H9 (cell line): Measurements from ENCODE around the gene TMEM106C. TPM values are rescaled to one million over a fixed set of nuclear protein-coding genes. Genes with fewer than 3 reads are reported as not detected.

Experiments used
- DNase-seq: peaks from one replicate; pipeline ENCODE4 v3.0.0-alpha.2; 2017
- H2AFZ ChIP-seq: one replicate; pipeline ENCODE4 v1.6.1; 2013; ENCODE audit warnings: mild to moderate bottlenecking, low read length, control low read depth, moderate library complexity
- H2AK5ac ChIP-seq: 2 replicates; pipeline ENCODE4 v1.6.1; 2013; ENCODE audit warnings: low read length, control low read depth, mixed read lengths; ENCODE audit not compliant: insufficient read length
- H2BK120ac ChIP-seq: one replicate; pipeline ENCODE4 v1.6.1; 2013; ENCODE audit warnings: low read depth, mild to moderate bottlenecking, low read length, control low read depth, inconsistent platforms; ENCODE audit not compliant: poor library complexity, severe bottlenecking
- H2BK12ac ChIP-seq: 2 replicates; pipeline ENCODE4 v1.6.1; 2013; ENCODE audit warnings: low read length, control low read depth, mixed read lengths, low read depth; ENCODE audit not compliant: insufficient read length
- H2BK15ac ChIP-seq: 2 replicates; pipeline ENCODE4 v1.6.1; 2013; ENCODE audit warnings: low read depth, low read length, control low read depth
- H2BK20ac ChIP-seq: one replicate; pipeline ENCODE4 v1.6.1; 2013; ENCODE audit warnings: low read depth, mild to moderate bottlenecking, low read length, control low read depth, inconsistent platforms; ENCODE audit not compliant: poor library complexity, severe bottlenecking
- H2BK5ac ChIP-seq: 2 replicates; pipeline ENCODE4 v1.6.1; 2013; ENCODE audit warnings: low read length, control low read depth, mixed read lengths; ENCODE audit not compliant: insufficient read length
- H3K14ac ChIP-seq: 2 replicates; pipeline ENCODE4 v1.6.1; 2013; ENCODE audit warnings: low read length, control low read depth; ENCODE audit not compliant: insufficient read depth
- H3K18ac ChIP-seq: 2 replicates; pipeline ENCODE4 v1.6.1; 2013; ENCODE audit warnings: low read depth, mild to moderate bottlenecking, mixed read lengths, low read length, control low read depth; ENCODE audit not compliant: insufficient read length
- H3K23ac ChIP-seq: 2 replicates; pipeline ENCODE4 v1.6.1; 2013; ENCODE audit warnings: low read length, control low read depth, mixed read lengths, low read depth; ENCODE audit not compliant: insufficient read length
- H3K23me2 ChIP-seq: 2 replicates; pipeline ENCODE4 v1.6.1; 2013; ENCODE audit warnings: low read depth, mild to moderate bottlenecking, mixed read lengths, low read length, control low read depth; ENCODE audit not compliant: insufficient read length, poor library complexity, severe bottlenecking
- H3K27ac ChIP-seq: 2 replicates; pipeline ENCODE4 v1.5.1; 2013; ENCODE audit warnings: low read length, control low read depth, mixed read lengths, low read depth; ENCODE audit not compliant: insufficient read length
- H3K27me3 ChIP-seq: 2 replicates; pipeline ENCODE4 v1.6.1; 2013; ENCODE audit warnings: low read length, control low read depth, inconsistent platforms; ENCODE audit not compliant: insufficient read depth
- H3K4ac ChIP-seq: 2 replicates; pipeline ENCODE4 v1.6.1; 2013; ENCODE audit warnings: low read depth, mild to moderate bottlenecking, control low read depth, inconsistent platforms, low read length, moderate library complexity
- H3K4me1 ChIP-seq: 2 replicates; pipeline ENCODE4 v1.6.1; 2013; ENCODE audit warnings: low read length, control low read depth, inconsistent platforms; ENCODE audit not compliant: insufficient read depth
- H3K4me2 ChIP-seq: 2 replicates; pipeline ENCODE4 v1.6.1; 2013; ENCODE audit warnings: low read length, control low read depth, mixed read lengths; ENCODE audit not compliant: insufficient read length, insufficient read depth
- H3K56ac ChIP-seq: 2 replicates; pipeline ENCODE4 v1.6.1; 2013; ENCODE audit warnings: low read depth, mild to moderate bottlenecking, mixed read lengths, low read length, control low read depth; ENCODE audit not compliant: insufficient read length
- H3K79me1 ChIP-seq: 2 replicates; pipeline ENCODE4 v1.6.1; 2013; ENCODE audit warnings: low read depth, mild to moderate bottlenecking, moderate library complexity, low read length, control low read depth, inconsistent platforms; ENCODE audit not compliant: insufficient read depth, poor library complexity, severe bottlenecking
- H3K79me2 ChIP-seq: 2 replicates; pipeline ENCODE4 v1.6.1; 2013; ENCODE audit warnings: low read length, control low read depth, inconsistent platforms; ENCODE audit not compliant: insufficient read depth
- H3K9ac ChIP-seq: 2 replicates; pipeline ENCODE4 v1.6.1; 2013; ENCODE audit warnings: low read length, control low read depth, mixed read lengths; ENCODE audit not compliant: insufficient read length; ENCODE audit errors: extremely low read depth
- H3K9me3 ChIP-seq: one replicate; pipeline ENCODE4 v1.6.1; 2013; ENCODE audit warnings: low read depth, low read length, inconsistent platforms; ENCODE audit not compliant: control insufficient read depth
- H3T11ph ChIP-seq: one replicate; pipeline ENCODE4 v1.6.1; 2013; ENCODE audit warnings: mild to moderate bottlenecking, low read length, control low read depth, inconsistent platforms
- H4K20me1 ChIP-seq: one replicate; pipeline ENCODE4 v1.6.1; 2013; ENCODE audit not compliant: control insufficient read depth, insufficient read length, insufficient read depth
- H4K5ac ChIP-seq: 2 replicates; pipeline ENCODE4 v1.6.1; 2013; ENCODE audit warnings: low read depth, mild to moderate bottlenecking, mixed read lengths, low read length, control low read depth; ENCODE audit not compliant: insufficient read length
- H4K8ac ChIP-seq: replicated peaks from 2 replicates; pipeline ENCODE4 v1.6.1; 2013; ENCODE audit warnings: low read length, control low read depth, mixed read lengths, low read depth; ENCODE audit not compliant: insufficient read length
- H4K91ac ChIP-seq: 2 replicates; pipeline ENCODE4 v1.6.1; 2013; ENCODE audit warnings: low read depth, mild to moderate bottlenecking, moderate library complexity, mixed read lengths, low read length, control low read depth; ENCODE audit not compliant: insufficient read length
- H3K27ac Mint-ChIP-seq, 3 experiments: 2 replicates in 2 of 3; 3 replicates in 1 of 3; pipeline ENCODE4 v1.8.0; 2020 to 2021; ENCODE audit warnings: mixed read lengths in 3 of 3, mild to moderate bottlenecking in 1 of 3, moderate library complexity in 1 of 3
- H3K27me3 Mint-ChIP-seq: 2 replicates; pipeline ENCODE4 v1.8.0; 2021; ENCODE audit warnings: low read depth, mild to moderate bottlenecking, moderate library complexity, mixed read lengths
- H3K36me3 Mint-ChIP-seq, 3 experiments: 2 replicates in 2 of 3; 3 replicates in 1 of 3; pipeline ENCODE4 v1.8.0; 2020 to 2021; ENCODE audit warnings: low read depth in 3 of 3, mixed read lengths in 3 of 3; ENCODE audit not compliant: insufficient read depth in 1 of 3
- H3K4me1 Mint-ChIP-seq, 2 experiments: 2 replicates each; pipeline ENCODE4 v1.8.0; 2020; ENCODE audit warnings: mixed read lengths in 2 of 2
- H3K4me3 Mint-ChIP-seq, 2 experiments: 2 replicates in 1 of 2; 3 replicates in 1 of 2; pipeline ENCODE4 v1.8.0; 2020 to 2021; ENCODE audit warnings: mild to moderate bottlenecking in 2 of 2, mixed read lengths in 2 of 2, moderate library complexity in 1 of 2
- H3K9me3 Mint-ChIP-seq, 2 experiments: 2 replicates in 1 of 2; 3 replicates in 1 of 2; pipeline ENCODE4 v1.8.0; 2020; ENCODE audit warnings: mild to moderate bottlenecking in 2 of 2, mixed read lengths in 2 of 2, moderate library complexity in 1 of 2
- WGBS: extraction: QIAGEN DNeasy Blood & Tissue Kit; methylation state at CpG from one replicate; pipeline ENCODE4 v1.1.7; 2013; ENCODE audit warnings: missing lambda C conversion rate, low lambda C conversion rate, mixed read lengths; ENCODE audit not compliant: insufficient read length; ENCODE audit errors: extremely low coverage; 5-methylcytosine and 5-hydroxymethylcytosine counted together
- total RNA-seq: library from RNA; stranded (reverse); gene quantifications from 2 replicates; pipeline ENCODE4 v1.2.1, GENCODE V29; 2021
- TF ChIP-seq, protein P1 (sequence below): fragments of 200-600 bp; sonication (generic); conservative IDR thresholded peaks from 3 replicates; pipeline ENCODE4 v1.8.0; 2021; ENCODE audit warnings: antibody characterized with exemption, mild to moderate bottlenecking

TMEM106C gene
- total RNA-seq, 1 experiment from 2014 or later: 43.7 TPM

GRCh38 chr12:47981496-47982260 is 18.3 kb downstream of the TMEM106C start:
- no peaks in the 10 kb centered on the region for H3K23me2 ChIP-seq
- H2BK5ac ChIP-seq: no peak overlapping the region
- no peaks in the 10 kb centered on the region for H4K20me1 ChIP-seq
- no peaks in the 10 kb centered on the region for H3K79me1 ChIP-seq
- no peak overlapping the region for H3K4me2 ChIP-seq
- no peak overlapping the region for H3K27ac ChIP-seq
- H3K79me2 ChIP-seq: no peaks in the 10 kb centered on the region
- no peak overlapping the region for H4K91ac ChIP-seq
- H4K8ac ChIP-seq: no peak overlapping the region
- H3K23ac ChIP-seq: no peak overlapping the region
- no peaks in the 10 kb centered on the region for H3K9me3 ChIP-seq
- no peak overlapping the region for H3K18ac ChIP-seq
- Mint-ChIP-seq H3K4me3 (no peak overlapping the region), H3K27me3 (peaks cover 70% of the 10 kb centered on the region), H3K9me3 (peaks cover 0 to 3% of the 10 kb centered on the region in 2 experiments; a peak in 1 of 5 replicates), H3K27ac (no peak overlapping the region), H3K4me1 (peaks cover 4 to 6% of the 10 kb centered on the region in 2 experiments; a peak in 2 of 4 replicates), H3K36me3 (peaks cover 0 to 1% (median 0%) of the 10 kb centered on the region in 3 experiments; a peak in 1 of 7 replicates)
- WGBS: no CpG with 5 or more reads among the region's 20 CpGs
- H3K14ac ChIP-seq: no peak overlapping the region; the same call in 1 of the 2 replicates
- no peak overlapping the region for H4K5ac ChIP-seq
- TF ChIP-seq, protein P1, sequence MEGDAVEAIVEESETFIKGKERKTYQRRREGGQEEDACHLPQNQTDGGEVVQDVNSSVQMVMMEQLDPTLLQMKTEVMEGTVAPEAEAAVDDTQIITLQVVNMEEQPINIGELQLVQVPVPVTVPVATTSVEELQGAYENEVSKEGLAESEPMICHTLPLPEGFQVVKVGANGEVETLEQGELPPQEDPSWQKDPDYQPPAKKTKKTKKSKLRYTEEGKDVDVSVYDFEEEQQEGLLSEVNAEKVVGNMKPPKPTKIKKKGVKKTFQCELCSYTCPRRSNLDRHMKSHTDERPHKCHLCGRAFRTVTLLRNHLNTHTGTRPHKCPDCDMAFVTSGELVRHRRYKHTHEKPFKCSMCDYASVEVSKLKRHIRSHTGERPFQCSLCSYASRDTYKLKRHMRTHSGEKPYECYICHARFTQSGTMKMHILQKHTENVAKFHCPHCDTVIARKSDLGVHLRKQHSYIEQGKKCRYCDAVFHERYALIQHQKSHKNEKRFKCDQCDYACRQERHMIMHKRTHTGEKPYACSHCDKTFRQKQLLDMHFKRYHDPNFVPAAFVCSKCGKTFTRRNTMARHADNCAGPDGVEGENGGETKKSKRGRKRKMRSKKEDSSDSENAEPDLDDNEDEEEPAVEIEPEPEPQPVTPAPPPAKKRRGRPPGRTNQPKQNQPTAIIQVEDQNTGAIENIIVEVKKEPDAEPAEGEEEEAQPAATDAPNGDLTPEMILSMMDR: no peak
- no peak overlapping the region for H2AK5ac ChIP-seq
- no peak overlapping the region for H2BK20ac ChIP-seq
- no peak for DNase-seq
- no peak overlapping the region for H2BK15ac ChIP-seq
- no peak overlapping the region for H3T11ph ChIP-seq
- H3K4me1 ChIP-seq: no peaks in the 10 kb centered on the region
- H3K27me3 ChIP-seq: no peaks in the 10 kb centered on the region
- no peak overlapping the region for H2BK120ac ChIP-seq
- no peak overlapping the region for H3K4ac ChIP-seq
- H2AFZ ChIP-seq: no peak overlapping the region
- no peak overlapping the region for H2BK12ac ChIP-seq
- no peak overlapping the region for H3K56ac ChIP-seq
- no peak overlapping the region for H3K9ac ChIP-seq
